HG03378 (cell line): ENCODE measurements around the gene PPP2R5C.
"Not testable (repeated sequence)": the region's sequence is repeated elsewhere in the genome, so short reads cannot be mapped to it uniquely, and the experiment has no call there.

Source experiments
- ATAC-seq: cut with Tn5 transposase; IDR thresholded peaks from one replicate; pipeline ENCODE4 v1.9.1; 2021; ENCODE audit warnings: mild to moderate bottlenecking, moderate library complexity; ENCODE audit not compliant: unreplicated experiment

PPP2R5C gene

DNA sequence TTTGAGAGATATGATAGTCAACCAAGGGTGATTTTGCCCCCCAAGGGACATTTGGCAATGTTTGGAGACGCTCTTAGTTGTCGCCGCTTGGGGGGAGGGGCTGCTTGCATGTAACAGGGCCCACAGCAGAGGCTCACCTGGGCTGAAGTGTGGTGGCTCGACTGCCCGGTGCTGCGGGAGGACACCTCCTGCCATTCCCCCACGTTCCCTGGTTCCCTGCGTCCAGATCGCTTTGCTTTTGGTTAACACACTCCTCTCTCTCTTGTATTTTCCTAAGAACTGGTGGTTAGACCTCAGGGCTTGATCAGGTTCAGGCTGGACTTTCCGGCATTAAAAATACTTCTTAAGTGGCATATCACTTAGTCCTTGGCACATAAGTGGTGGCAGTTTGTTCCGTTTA is 18.9 kb downstream of the PPP2R5C start:
- no peak for ATAC-seq

DNA sequence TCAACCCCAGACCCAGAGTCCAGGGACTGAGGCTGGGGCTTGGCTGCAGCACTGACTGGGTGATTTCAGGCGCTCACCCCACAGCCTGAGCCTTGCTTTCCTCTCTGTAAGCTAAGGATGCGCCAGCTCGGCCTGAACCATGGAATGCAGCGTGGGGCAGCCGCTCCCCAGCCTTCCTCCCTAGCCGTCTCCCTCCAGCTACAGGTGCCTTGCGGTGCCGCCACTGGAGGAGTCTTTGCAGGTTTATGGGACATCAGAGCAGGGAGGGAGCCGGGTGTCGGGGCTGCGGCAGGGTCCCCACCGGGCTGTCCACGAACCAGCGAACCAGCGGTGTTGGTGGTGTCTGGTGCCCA is 19.4 kb downstream of the PPP2R5C start:
- ATAC-seq, result no peak

DNA sequence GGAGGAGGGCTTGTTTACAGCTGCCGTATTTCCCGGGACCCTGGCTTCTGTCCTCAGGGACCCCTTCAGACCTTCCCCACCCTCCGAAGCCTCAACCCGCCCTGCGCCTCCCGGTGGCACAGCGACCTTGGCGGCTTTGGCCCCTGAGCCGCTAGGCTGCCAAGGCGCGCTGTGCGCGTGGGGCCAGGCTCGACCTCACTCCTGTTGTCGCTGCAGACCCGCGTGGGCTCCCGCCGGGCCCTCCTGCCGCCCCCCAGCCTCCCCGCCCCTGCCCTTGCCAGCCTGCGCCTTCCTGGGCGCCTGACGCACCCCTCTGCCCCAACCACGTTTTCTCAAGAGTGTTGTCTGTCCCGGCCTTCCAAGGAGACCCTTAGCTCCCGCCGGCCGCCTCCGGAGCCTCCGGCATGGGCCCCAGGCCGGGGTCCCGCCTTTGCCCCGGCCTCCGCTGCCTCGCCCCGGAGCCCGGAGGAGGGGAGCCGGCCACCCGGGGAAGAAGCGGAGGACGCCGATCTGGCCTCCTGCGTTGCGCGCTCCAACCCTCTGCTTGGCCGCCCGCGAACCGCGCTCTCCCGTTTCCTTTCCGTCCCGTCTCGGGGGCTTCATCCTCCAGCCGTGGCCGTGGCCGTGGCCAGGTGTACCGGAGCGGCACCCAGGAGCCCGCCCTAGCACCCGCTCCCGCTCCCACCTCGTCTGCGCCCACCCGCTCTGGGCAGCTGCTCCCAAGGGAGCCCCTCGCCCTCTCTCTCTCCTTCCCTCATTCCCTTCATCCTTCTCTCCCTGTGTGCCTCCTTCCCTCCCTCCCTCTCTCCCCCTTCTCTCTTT is 19.9 kb downstream of the PPP2R5C start:
- no peak for ATAC-seq

DNA sequence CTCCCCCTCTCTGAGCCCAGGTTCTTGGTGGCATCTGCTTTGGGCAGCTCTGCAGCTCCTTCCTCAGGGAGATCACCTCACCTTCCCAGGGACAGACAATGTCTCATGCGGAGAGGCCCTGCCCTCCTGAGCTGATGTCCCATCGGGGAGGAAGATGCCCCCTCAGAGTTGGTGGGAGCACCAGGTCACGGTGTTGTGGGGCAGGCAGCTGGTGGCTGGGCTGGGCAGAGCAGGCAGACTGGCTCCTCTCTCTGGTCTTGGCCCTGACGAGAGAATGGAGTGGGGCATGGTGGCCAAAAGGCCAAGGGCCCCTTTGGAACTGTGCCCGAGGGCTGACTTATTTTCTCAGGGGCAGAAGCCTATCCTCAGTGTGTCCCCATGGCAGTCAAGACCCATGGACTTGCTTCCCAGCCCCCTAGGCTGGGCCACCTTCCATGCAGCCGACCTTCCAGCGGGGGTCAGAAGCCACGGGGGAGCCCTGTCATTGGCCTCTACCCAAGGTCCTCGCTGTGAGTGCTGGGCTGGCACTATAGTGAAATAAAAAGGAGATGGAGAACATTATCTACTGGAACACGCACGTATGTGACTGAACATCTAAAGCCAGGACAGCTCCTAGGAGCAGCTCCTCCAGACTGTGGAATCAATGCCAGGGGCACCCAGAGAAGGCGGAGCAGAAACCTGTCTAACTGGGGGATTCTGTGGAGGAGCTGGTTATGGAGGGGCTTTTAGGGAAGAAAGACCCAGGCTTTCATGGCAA is 21.9 kb downstream of the PPP2R5C start:
- ATAC-seq, result no peak

DNA sequence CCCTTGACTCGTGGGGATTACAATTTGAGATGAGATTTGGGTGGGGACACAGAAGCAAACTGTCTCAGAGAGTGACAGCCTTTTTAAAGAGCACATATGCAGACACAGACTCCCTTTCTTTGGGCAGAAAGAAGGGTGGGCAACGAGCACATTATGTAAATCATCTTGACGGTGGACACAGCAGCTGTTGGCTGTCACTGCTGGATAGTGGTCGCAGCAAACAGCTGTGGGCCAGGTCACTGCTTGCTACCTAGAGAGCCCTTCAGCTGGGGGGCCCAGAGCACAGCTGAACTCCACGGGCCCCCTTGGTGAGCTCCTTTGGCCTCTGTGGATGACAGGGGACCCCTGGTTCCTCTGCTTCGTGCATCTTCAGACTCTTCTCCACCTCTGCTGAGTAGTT is 23.1 kb downstream of the PPP2R5C start:
- ATAC-seq, result no peak

DNA sequence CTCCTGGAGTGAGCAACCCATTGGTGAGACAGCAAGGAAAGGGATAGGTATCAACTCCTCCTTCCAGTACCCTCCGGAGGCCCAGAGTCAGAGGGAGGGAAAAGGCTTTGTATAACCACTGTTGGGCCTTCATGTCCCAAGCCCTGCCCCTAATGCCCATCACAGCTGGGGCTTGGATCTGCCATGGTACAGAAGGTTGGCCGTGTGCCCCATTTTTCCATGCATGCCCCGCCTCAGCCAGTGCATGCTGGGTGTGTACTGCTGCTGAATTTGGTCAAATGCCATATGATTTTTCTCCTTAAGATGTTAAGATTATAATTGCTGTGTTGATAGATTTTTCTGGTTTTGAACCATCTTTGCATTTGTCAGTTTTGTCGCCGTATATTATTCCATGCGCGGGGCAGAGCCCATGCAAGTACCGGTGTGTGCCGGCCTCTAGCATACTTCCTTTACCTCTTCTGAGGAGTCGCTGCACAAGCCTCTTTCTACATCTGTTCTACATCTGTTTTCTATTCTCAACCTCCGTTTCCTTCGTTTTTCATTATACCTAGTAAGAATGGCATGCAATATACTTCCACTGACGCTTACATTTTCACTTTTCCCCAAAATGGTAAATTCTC is 26.6 kb downstream of the PPP2R5C start:
- ATAC-seq, result no peak

DNA sequence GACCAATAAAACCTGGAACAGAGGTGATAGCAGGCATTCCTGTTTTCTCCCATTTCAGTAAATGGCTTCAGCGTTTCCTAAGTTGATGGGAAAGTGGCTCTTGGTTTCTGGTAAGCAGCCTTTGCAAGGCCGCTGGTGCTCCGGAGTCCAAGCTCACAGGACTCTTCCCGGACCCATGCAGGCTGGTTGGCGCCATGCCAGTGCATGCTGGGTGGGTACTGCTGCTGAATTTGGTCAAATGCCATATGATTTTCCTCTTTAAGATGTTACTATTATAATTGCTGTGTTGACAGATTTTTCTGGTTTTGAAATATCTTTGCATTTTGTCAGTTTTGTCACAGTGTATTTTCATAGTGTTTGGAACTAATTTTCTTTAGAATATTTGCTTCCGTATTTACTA is 27.7 kb downstream of the PPP2R5C start:
- no peak for ATAC-seq

DNA sequence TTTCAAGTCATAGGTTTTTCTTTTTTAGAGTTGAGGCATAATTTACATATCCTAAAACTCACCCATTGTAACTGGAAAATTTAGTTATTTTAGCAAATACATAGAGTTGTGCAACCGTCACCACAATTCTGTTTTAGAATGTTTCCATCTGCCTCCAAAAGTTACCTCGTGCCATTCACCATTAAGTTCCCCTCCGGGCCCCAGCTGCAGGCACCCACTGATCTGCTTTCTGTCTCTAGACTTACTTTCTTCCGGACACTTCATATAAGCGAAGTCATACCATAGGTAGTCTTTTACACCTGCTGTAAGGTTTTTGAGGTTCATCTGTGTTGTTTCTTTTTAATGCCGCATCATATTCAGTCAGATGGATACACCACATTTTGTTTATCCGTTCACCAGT is 28.7 kb downstream of the PPP2R5C start:
- no peak for ATAC-seq

DNA sequence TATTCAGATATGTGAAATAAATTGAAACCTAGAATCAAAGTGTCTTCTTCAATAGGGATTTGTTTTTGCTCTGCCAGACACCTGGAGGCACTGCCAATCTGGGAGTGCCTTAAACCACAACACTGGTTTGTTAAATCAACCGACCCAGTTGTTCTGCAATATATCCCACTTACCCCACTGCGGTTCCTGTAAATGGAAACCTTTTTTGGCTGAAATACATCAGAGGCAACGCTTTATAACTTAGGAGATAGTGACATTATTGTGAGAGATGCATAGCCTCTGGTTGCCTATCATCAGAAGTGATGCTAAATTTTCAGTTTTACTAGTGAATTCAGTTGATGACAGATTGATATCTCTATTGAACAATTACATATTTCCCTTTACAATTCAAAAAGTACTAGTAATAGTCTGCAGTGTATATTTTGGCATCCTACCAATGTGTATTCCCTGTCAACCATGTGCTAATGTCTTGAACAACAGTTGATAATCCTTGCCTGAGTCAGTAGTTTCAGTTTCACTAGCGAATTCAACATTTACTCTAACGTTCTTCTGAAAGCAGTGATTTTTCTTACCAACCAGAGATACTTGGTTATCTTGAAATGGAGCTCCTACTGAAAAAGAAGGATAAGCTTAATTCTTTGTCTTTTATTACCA is 30.5 kb downstream of the PPP2R5C start:
- no peak for ATAC-seq

DNA sequence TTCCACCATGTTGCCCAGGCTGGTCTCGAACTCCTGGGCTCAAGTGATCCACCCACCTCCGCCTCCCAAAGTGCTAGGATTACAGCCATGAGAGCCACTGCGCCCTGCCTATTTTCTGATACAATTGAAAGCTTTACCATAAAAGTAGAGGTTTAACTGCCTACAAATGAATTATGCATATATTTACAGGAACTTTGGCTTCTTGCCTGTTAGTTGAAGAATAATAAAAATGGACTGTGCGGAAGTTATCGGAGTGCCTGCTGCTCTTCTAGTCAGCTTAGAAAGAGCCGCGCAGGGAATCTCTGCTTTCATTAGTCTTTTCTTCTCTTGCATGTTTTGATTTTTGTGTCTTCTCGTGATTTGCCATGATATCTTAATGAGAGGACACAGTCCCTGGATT is 34.5 kb downstream of the PPP2R5C start:
- no peak for ATAC-seq

DNA sequence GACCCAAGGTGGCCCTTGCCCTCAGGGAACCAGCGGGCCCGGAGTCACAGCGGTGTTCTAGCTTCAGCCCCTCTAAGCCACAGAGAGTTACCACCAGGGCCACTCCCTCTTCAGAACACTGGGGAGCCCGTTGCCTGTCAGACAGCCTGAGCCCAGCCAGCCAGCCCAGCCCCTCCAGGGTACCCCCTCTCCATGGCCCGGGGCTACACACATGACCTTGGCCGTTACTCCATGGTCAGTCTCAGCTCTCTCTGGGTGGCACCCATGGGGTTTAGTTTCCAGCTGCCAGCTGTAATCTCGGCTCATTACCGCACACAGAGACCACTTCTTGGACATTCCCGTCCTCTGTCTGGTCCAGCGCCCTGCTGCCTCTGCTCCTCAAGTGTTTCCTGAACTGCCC is 35.0 kb downstream of the PPP2R5C start:
- no peak for ATAC-seq

DNA sequence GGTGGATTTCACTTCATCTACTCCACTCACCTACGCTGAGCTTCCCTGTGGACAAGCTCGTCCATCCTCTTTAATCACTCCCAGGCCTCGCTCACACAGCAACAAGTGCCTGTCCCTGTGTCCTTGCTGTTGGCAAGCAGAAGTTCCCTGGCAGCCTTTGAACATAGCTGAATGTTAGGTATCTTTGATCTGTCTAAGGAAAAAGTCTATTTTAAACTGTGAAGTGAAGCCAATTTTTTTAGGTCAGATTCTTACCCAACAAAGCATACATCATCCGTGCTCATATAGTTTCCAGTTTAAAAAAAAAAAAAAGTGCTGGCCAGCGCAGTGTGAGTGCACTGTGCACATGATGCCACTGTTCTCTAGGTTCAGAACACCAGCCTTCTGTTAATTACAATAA is 36.3 kb downstream of the PPP2R5C start:
- no peak for ATAC-seq

DNA sequence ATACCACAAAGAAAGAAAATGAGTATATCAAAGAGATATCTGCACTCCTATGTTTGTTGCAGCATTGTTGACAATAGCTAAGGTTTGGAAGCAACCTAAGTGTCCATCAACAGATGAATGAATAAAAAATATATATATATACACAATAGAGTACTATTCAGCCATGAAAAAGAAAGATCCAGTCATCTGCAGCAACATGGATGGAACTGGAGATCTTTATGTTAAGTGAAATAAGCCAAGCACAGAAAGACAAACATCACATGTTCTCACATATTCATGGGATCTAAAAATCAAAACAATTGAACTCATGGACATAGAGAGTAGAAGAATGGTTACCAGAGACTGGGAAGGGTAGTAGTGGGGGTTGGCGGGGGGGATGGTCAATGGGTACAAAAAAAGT is 42.9 kb downstream of the PPP2R5C start:
- not testable (repeated sequence) for ATAC-seq

DNA sequence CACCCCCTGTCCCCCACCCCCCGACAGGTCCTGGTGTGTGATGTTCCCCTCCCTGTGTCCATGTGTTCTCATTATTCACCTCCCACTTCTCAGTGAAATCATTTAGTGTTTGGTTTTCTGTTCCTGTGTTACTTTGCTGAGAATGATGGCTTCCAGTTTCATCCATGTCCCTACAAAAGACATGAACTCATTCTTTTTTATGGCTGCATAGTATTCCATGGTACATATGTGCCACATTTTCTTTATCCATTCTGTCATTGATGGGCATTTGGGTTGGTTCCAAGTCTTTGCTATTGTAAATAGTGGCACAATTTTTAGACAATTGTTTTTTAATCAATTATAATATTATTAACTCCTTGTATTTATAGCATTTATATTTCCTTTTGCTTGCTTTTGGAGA is 44.7 kb downstream of the PPP2R5C start:
- ATAC-seq, result not testable (repeated sequence)

DNA sequence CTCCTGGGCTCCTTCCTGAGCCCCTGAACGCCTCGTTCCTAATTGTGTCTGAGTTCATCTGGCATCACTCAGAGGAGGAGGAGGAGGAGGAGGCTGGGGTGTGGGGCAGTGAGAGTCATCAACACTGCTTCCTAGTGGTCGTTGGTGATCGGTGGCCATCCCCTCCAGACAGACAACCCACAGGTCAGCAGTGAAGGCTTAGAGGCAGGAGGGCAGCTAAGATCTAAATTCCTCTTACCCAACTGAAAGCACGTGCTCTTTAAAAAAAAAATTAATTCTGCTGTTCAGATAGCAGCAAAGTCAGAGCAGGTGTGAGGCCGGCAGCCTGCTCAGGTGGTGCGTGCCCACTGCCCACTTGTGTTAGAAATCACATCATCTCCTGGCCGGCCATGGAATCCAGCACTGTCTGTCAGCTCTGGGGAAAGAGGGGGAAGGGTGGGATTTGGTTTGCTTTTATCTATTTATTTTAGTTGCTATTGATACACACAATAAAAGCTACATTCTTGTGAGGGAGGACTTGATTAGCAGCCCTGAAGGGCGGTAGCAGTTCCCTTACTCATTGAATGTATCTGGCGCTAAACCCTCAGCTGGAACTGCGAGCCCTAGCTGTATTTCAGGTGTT is 46.6 kb downstream of the PPP2R5C start:
- ATAC-seq, result no peak

DNA sequence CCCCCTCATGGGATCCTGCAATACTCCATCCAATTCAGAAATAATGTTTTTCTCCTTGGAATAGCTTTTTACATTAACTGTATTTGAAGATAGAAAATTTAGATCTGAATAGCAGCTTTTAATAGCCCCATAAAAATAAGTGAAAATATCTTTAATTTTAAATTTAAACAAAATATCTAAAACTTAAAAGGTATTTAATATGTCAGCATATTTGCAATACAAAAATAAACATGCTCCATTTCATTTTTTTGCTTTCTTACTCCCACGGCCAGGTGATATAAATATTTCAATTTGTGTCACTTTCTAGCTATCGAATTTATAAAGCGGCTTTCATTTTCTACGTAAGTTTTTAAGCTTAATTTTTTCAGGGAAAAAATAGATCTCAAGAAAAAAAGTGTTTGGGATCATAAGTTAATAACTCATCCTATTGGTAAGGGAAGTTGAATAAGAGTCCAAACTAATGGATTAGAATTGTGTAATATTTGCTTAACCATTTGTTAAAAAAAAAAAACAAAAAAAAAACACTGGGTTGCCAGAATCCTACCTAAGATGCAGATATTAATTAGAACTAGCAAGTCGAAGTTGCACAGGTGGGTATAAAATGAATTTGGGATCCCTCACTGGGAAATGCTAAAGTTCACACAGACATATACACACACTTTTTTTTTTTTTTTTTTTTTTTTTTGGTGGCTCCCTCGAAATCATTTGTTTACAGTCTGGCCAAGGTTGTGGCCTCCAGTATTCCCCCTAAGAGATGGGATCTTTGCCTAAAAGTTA is 47.6 kb downstream of the PPP2R5C start:
- ATAC-seq, result no peak

DNA sequence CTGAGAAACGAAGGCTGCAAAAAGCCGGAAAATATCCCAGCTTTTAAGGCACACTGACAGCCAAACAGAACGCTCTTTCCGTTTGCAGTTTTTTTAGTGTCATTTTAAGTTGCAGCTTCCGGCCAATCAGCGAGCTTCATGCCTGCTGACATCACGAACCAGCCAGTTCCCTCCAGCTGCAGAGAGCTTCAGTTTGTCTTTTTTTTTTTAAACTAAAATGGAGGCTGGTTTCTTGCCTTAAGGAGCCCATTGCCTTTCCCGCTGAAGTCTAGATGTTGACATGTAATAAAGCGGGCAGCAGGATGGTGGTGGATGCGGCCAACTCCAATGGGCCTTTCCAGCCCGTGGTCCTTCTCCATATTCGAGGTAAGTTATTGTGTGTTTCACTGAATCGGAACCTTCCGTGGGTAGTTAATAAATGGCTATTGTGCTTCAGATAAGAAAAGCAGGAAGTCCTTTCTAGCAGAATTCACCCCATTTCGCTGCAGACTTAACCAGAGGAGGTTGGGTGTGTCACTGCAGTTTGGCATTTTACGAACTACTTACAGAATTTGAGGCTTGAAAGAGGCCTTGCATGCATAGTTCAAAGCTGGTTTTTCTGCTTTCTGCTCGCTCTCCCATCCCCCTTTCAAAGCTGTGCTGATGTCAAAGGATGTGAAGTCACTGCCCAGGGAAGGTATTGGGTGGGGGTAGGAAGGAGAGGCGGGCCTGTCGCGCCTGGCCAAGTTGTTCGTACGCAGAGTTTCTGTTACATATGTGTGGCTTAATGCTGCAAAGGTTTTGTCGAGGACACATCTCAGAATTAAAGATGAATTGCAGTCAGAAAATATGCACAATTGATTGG is 48.4 kb downstream of the PPP2R5C start:
- peak; percentile 75 for ATAC-seq

DNA sequence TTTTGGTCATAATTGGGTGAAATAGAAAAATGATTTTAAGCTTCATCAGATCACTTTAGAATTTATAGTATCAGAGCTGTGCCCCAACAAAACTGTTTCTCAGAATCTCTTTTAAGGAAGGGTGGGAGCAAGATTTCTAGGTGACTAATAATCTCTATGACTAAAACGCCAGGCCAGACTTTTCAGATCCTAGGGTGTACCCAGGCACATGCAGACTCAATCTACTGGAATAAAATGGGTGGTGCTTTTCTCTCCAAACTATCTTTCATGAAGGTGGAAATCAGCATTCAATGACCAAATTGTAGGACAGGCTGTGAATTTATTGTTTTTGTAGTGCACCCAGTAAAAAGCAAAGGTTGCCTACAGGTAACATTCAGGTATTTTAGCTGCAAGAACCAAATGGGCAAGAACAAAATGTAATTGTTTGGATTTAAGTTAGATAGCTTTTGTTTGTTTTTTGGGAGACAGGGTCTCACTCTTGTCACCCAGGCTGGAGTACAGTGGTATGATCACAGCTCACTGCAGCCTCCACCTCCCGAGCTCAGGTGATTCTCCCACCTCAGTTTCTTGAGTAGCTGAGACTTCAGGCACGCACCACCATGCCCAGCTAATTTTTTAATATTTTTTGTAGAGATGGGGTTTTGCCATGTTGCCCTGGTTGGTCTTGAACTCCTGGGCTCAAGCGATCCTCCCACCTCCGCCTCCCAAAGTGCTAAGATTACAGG is 49.5 kb downstream of the PPP2R5C start:
- ATAC-seq, result no peak

DNA sequence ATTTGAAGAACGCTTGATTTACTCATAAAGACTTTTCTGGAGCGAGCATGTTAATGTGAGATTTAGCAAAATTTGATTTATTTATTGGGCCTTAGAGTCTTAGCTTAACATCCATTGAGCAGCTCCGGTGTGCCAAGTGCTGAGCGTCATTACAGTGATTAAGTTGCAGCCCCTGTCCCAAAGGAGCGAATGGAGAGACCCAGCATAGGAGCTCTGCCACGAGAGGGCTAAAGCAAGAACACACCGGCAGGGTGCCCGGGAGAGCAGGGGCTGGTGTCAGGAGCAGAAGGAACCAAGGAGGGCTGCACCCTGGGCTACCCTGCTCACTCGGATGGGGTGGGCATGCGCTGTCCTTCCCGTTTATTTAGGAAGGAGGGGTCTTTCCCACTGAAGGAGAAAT is 50.6 kb downstream of the PPP2R5C start:
- no peak for ATAC-seq
